Peyer's patch (tissue), 4 donors: Measurements from ENCODE around the gene PYGO1. TPM values are rescaled to one million over a fixed set of nuclear protein-coding genes. Genes with fewer than 3 reads are reported as not detected.
"Not testable (repeated sequence)": the region's sequence is repeated elsewhere in the genome, so short reads cannot be mapped to it uniquely, and the experiment has no call there.

Source experiments
- DNase-seq, 3 donors: peaks; one replicate each; pipeline ENCODE4 v3.0.0-alpha.2; 2017 to 2019
- H3K27ac ChIP-seq, 4 donors: fragments of 200-600 bp; sonication (generic); one replicate each; pipeline ENCODE4 v1.5.1; 2016 to 2019
- H3K27me3 ChIP-seq, 2 donors: fragments of 200-600 bp; sonication (generic); one replicate each; pipeline ENCODE4 v1.5.1; 2019
- H3K36me3 ChIP-seq, 3 donors: fragments of 200-600 bp; sonication (generic); one replicate each; pipeline ENCODE4 v1.5.1; 2016 to 2019
- H3K4me1 ChIP-seq, 4 donors: fragments of 200-600 bp; sonication (generic); one replicate each; pipeline ENCODE4 v1.5.1; 2016 to 2019
- H3K4me3 ChIP-seq, 4 donors: fragments of 200-600 bp; sonication (generic); 1 replicate in 3 of 4; 2 replicates in 1 of 4; pipeline ENCODE4 v1.5.1; 2016 to 2019; ENCODE audit warnings: mild to moderate bottlenecking in 1 of 4
- H3K9me3 ChIP-seq, 4 donors: fragments of 200-600 bp; sonication (generic); one replicate each; pipeline ENCODE4 v1.5.1; 2016 to 2019; ENCODE audit warnings: mild to moderate bottlenecking in 1 of 4
- POLR2A ChIP-seq, 2 donors: fragments of 450-650 bp; IDR thresholded peaks; one replicate each; pipeline ENCODE4 v1.5.1; 2017; ENCODE audit warnings: antibody characterized with exemption in 2 of 2, mild to moderate bottlenecking in 2 of 2, moderate library complexity in 2 of 2
- total RNA-seq, 4 donors: library from RNA; depleted of rRNA; stranded (reverse); fragments of >200 nt; gene quantifications; one replicate each; pipeline ENCODE4 v1.1.0, GENCODE V29; 2016
- TF ChIP-seq, protein P1 (sequence below), 6 experiments: fragments of 450-650 bp in 4 of 6; fragments of 200-600 bp in 2 of 6; sonication (generic) in 1 of 6; IDR thresholded peaks; one replicate each; pipeline ENCODE4 v1.5.1; 2017 to 2019; ENCODE audit warnings: antibody characterized with exemption in 6 of 6, mild to moderate bottlenecking in 3 of 6, moderate library complexity in 1 of 6

PYGO1 gene
- total RNA-seq, 4 donors from 2014 or later: 0.35 to 2.5 (median 0.76) TPM

GRCh38 chr15:55515991-55516776, 72.0 kb downstream of the PYGO1 start:
- DNase-seq: no peak
- no peak overlapping the region for H3K27ac ChIP-seq
- H3K36me3 ChIP-seq: no peaks in the 10 kb centered on the region
- H3K4me1 ChIP-seq: no peaks in the 10 kb centered on the region
- H3K9me3 ChIP-seq: no peaks in the 10 kb centered on the region
- H3K27me3 ChIP-seq: no peaks in the 10 kb centered on the region
- H3K4me3 ChIP-seq: no peak overlapping the region
- TF ChIP-seq POLR2A (IDR thresholded peaks at IDR 0.05): no peak
- TF ChIP-seq, protein P1, sequence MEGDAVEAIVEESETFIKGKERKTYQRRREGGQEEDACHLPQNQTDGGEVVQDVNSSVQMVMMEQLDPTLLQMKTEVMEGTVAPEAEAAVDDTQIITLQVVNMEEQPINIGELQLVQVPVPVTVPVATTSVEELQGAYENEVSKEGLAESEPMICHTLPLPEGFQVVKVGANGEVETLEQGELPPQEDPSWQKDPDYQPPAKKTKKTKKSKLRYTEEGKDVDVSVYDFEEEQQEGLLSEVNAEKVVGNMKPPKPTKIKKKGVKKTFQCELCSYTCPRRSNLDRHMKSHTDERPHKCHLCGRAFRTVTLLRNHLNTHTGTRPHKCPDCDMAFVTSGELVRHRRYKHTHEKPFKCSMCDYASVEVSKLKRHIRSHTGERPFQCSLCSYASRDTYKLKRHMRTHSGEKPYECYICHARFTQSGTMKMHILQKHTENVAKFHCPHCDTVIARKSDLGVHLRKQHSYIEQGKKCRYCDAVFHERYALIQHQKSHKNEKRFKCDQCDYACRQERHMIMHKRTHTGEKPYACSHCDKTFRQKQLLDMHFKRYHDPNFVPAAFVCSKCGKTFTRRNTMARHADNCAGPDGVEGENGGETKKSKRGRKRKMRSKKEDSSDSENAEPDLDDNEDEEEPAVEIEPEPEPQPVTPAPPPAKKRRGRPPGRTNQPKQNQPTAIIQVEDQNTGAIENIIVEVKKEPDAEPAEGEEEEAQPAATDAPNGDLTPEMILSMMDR (IDR thresholded peaks at IDR 0.05): no peak

GRCh38 chr15:55515491-55515890, 72.7 kb downstream of the PYGO1 start:
- Histone ChIP-seq H3K27ac (no peak overlapping the region), H3K9me3 (no peaks in the 10 kb centered on the region), H3K4me3 (no peak overlapping the region), H3K27me3 (no peaks in the 10 kb centered on the region), H3K36me3 (no peaks in the 10 kb centered on the region), H3K4me1 (no peaks in the 10 kb centered on the region)
- no peak for DNase-seq
- TF ChIP-seq, protein P1 (IDR thresholded peaks at IDR 0.05): no peak
- no peak for TF ChIP-seq POLR2A (IDR thresholded peaks at IDR 0.05)

DNA sequence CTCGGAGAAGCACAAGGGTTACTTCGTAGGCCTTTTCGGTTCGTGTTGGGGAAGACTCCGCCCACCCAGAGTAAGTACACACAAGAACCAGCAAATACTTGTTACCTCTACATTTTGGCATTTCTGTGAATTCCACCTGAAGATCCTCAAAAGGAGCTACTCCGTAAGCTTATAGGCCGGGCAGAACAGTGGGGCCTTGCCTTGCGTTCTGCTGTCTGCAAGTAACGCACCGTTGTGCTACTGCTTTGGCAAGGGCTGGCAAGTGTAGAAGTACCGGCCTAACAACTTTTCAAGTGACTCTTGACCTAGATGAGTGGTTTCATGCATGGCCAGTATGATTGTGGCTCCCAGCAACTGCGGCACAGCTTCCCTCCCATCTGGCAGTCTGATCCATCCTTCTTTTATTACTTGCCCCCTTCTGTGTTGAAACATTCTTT, 73.7 kb downstream of the PYGO1 start:
- Histone ChIP-seq H3K9me3 (no peaks in the 10 kb centered on the region), H3K27me3 (no peaks in the 10 kb centered on the region), H3K36me3 (no peaks in the 10 kb centered on the region), H3K4me3 (no peak overlapping the region), H3K4me1 (no peaks in the 10 kb centered on the region), H3K27ac (no peak overlapping the region)
- TF ChIP-seq POLR2A (IDR thresholded peaks at IDR 0.05): no peak
- TF ChIP-seq, protein P1 (IDR thresholded peaks at IDR 0.05): no peak
- DNase-seq: no peak

- H3K4me1 ChIP-seq, H3K27ac ChIP-seq, H3K4me3 ChIP-seq, H3K27me3 ChIP-seq, DNase-seq, H3K9me3 ChIP-seq, H3K36me3 ChIP-seq: not testable (repeated sequence)
Observed at GRCh38 chr15:55513621-55514413, 74.3 kb downstream of the PYGO1 start.

GRCh38 chr15:55513152-55513551, 75.0 kb downstream of the PYGO1 start:
- Histone ChIP-seq H3K27ac (no peak overlapping the region), H3K4me3 (no peak overlapping the region), H3K4me1 (no peaks in the 10 kb centered on the region), H3K36me3 (no peaks in the 10 kb centered on the region), H3K27me3 (no peaks in the 10 kb centered on the region), H3K9me3 (no peaks in the 10 kb centered on the region)
- no peak for DNase-seq
- TF ChIP-seq, protein P1 (IDR thresholded peaks at IDR 0.05): no peak
- TF ChIP-seq POLR2A (IDR thresholded peaks at IDR 0.05): no peak

- Histone ChIP-seq H3K4me1 (no peaks in the 10 kb centered on the region), H3K9me3 (no peaks in the 10 kb centered on the region), H3K27ac (no peak overlapping the region), H3K4me3 (no peak overlapping the region), H3K27me3 (no peaks in the 10 kb centered on the region), H3K36me3 (no peaks in the 10 kb centered on the region)
- no peak for DNase-seq
- TF ChIP-seq, protein P1 (IDR thresholded peaks at IDR 0.05): no peak
- no peak for TF ChIP-seq POLR2A (IDR thresholded peaks at IDR 0.05)
Observed at GRCh38 chr15:55507567-55507966, 80.6 kb downstream of the PYGO1 start.

- H3K27me3 ChIP-seq, DNase-seq, H3K4me3 ChIP-seq, H3K9me3 ChIP-seq, H3K36me3 ChIP-seq, H3K27ac ChIP-seq, H3K4me1 ChIP-seq: not testable (repeated sequence)
Observed at GRCh38 chr15:55505407-55505806, 82.7 kb downstream of the PYGO1 start.
